ENCODE measurements around the gene MEIOC. TPM values are rescaled to one million over a fixed set of nuclear protein-coding genes. Genes with fewer than 3 reads are reported as not detected.

Gene MEIOC
- total RNA-seq, 1 experiment from 2014 or later = 5.0 TPM

GRCh38 chr17:44663095-44663494 is 6.8 kb downstream of the MEIOC start:
- DNase-seq (ENCODE audit: low spot score) (no peak), ATAC-seq (no peak)
- Mint-ChIP-seq H3K4me3 (no peak overlapping the region), H3K4me1 (no peaks in the 10 kb centered on the region), H3K36me3 (no peaks in the 10 kb centered on the region), H3K27ac (no peak overlapping the region), H3K9me3 (no peaks in the 10 kb centered on the region), H3K27me3 (ENCODE audit: low read depth) (peaks cover 9% of the 10 kb centered on the region)
- POLR2A ChIA-PET = no interaction called here
- TF ChIP-seq ERG (CRISPR knock-in tag; IDR thresholded peaks at IDR 0.05) (no peak), MLX (CRISPR knock-in tag; IDR thresholded peaks at IDR 0.05) (no peak), GTF2I (CRISPR knock-in tag; conservative IDR thresholded peaks at IDR 0.05) (no peak), USF1 (CRISPR knock-in tag; IDR thresholded peaks at IDR 0.05) (no peak), E2F5 (CRISPR knock-in tag; IDR thresholded peaks at IDR 0.05) (no peak), STAT6 (CRISPR knock-in tag; conservative IDR thresholded peaks at IDR 0.05; ENCODE audit: low read depth) (no peak), CTCF (IDR thresholded peaks at IDR 0.05) (no peak)
- CTCF ChIA-PET = interaction anchor here (1.3 kb wide), 1 partner anchor 129 kb away, joined by 3 read pairs; no protein-coding TSS in a partner anchor

- ChIA-PET POLR2A (no interaction called here), CTCF (no interaction called here)
- no peak for TF ChIP-seq ZBTB21 (CRISPR knock-in tag; IDR thresholded peaks at IDR 0.05; ENCODE audit: borderline replicate concordance)
- no peak for TF ChIP-seq TP53 (CRISPR knock-in tag; IDR thresholded peaks at IDR 0.05)
- TF ChIP-seq ZNF317 (CRISPR knock-in tag; IDR thresholded peaks at IDR 0.05; ENCODE audit: borderline replicate concordance, low read depth) = no peak
- TF ChIP-seq GABPB1 (CRISPR knock-in tag; IDR thresholded peaks at IDR 0.05) = no peak
- TF ChIP-seq ZNF138 (CRISPR knock-in tag; conservative IDR thresholded peaks at IDR 0.05) = no peak
- no peak for TF ChIP-seq ZNF396 (CRISPR knock-in tag; IDR thresholded peaks at IDR 0.05; ENCODE audit: borderline replicate concordance)
- no peak for TF ChIP-seq ETV6 (CRISPR knock-in tag; IDR thresholded peaks at IDR 0.05)
- no peak for TF ChIP-seq ESRRA (CRISPR knock-in tag; IDR thresholded peaks at IDR 0.05; ENCODE audit: borderline replicate concordance)
- TF ChIP-seq FOXP1 (CRISPR knock-in tag; IDR thresholded peaks at IDR 0.05; ENCODE audit: borderline replicate concordance) = no peak
- no peak for TF ChIP-seq IRF2 (CRISPR knock-in tag; IDR thresholded peaks at IDR 0.05; ENCODE audit: borderline replicate concordance, low read depth)
- no peak for TF ChIP-seq ZBTB43 (CRISPR knock-in tag; IDR thresholded peaks at IDR 0.05)
- DNase-seq (ENCODE audit: low spot score) = no peak
- Mint-ChIP-seq H3K27ac (no peak overlapping the region), H3K4me3 (no peak overlapping the region), H3K36me3 (no peaks in the 10 kb centered on the region), H3K4me1 (no peaks in the 10 kb centered on the region), H3K9me3 (no peaks in the 10 kb centered on the region), H3K27me3 (ENCODE audit: low read depth) (no peaks in the 10 kb centered on the region; the same call in 1 of the 2 replicates)
- ATAC-seq = no peak
Measured at GRCh38 chr17:44664867-44665266, 8.6 kb downstream of the MEIOC start.

Measured in WTC11 (cell line).